ENCODE data around the gene ZNF384. TPM values are rescaled to one million over a fixed set of nuclear protein-coding genes. Genes with fewer than 3 reads are reported as not detected.
A peak's percentile ranks its signal among the peaks of the same experiment; 100 is the strongest.

The ZNF384 gene
- total RNA-seq, 1 donor from 2014 or later: 164 TPM

DNA sequence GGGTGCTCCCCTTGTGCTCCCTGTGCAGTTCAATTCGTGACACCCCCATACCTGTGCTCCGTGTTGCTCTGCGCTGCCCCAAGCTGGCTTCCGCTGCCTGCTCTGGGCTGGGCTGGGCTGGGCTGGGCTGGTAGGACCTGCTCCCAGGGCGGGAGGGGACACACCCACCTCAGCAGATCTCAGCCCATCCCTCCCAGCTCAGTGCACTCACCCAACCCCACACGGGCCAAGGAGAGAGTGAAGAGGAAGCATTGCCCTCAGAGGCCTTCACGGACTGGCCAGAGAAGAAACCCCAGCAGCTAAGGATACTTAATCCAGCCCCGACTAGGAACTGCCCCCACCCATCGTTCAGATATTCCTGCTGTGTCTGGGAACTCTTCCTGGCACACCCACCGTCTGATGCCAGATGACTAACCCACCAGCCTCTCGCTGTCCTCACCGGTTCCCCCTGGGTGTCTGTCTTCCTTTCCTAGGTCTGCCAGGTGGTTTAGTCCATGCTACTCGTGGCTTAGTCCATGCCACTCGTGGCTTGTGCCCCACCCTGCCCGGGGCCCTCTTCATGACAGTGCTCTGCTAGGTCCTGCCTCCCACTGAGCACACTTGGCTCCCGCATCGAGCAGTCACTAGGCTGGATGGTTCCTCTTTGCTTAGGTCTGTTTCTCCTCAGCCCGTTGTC is 53.2 kb downstream of the ZNF384 start, which contains the start of gene LPAR5:
Gene LPAR5 (minus strand): TSS at position 104 of the 676 bp plus-strand sequence. CDS start 14,711 bp downstream, outside the sequence.
- Mint-ChIP-seq H3K36me3 (ENCODE audit: insufficient read depth) (no peaks in the 10 kb centered on the region), H3K4me1 (ENCODE audit: low read depth) (peaks cover 5% of the 10 kb centered on the region), H3K9me3 (ENCODE audit: low read depth) (no peaks in the 10 kb centered on the region), H3K4me3 (ENCODE audit: low read depth) (no peak within 1 kb of the TSS), H3K27ac (no peak within 1 kb of the TSS), H3K27me3 (peaks cover 67% of the 10 kb centered on the region)
- TF ChIP-seq, protein P1, sequence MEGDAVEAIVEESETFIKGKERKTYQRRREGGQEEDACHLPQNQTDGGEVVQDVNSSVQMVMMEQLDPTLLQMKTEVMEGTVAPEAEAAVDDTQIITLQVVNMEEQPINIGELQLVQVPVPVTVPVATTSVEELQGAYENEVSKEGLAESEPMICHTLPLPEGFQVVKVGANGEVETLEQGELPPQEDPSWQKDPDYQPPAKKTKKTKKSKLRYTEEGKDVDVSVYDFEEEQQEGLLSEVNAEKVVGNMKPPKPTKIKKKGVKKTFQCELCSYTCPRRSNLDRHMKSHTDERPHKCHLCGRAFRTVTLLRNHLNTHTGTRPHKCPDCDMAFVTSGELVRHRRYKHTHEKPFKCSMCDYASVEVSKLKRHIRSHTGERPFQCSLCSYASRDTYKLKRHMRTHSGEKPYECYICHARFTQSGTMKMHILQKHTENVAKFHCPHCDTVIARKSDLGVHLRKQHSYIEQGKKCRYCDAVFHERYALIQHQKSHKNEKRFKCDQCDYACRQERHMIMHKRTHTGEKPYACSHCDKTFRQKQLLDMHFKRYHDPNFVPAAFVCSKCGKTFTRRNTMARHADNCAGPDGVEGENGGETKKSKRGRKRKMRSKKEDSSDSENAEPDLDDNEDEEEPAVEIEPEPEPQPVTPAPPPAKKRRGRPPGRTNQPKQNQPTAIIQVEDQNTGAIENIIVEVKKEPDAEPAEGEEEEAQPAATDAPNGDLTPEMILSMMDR (IDR thresholded peaks at IDR 0.05; ENCODE audit: unreplicated experiment): no peak
- no peak for DNase-seq (ENCODE audit: low spot score, unreplicated experiment)

- Mint-ChIP-seq H3K36me3 (ENCODE audit: insufficient read depth) (no peaks in the 10 kb centered on the region), H3K27ac (no peak overlapping the region), H3K27me3 (peaks cover 65% of the 10 kb centered on the region), H3K4me3 (ENCODE audit: low read depth) (no peak overlapping the region), H3K9me3 (ENCODE audit: low read depth) (no peaks in the 10 kb centered on the region), H3K4me1 (ENCODE audit: low read depth) (peaks cover 5% of the 10 kb centered on the region)
- no peak for DNase-seq (ENCODE audit: low spot score, unreplicated experiment)
- TF ChIP-seq, protein P1 (IDR thresholded peaks at IDR 0.05; ENCODE audit: unreplicated experiment): no peak
These were observed 53.8 kb downstream of the ZNF384 start for GRCh38 chr12:6635375-6635855.

DNA sequence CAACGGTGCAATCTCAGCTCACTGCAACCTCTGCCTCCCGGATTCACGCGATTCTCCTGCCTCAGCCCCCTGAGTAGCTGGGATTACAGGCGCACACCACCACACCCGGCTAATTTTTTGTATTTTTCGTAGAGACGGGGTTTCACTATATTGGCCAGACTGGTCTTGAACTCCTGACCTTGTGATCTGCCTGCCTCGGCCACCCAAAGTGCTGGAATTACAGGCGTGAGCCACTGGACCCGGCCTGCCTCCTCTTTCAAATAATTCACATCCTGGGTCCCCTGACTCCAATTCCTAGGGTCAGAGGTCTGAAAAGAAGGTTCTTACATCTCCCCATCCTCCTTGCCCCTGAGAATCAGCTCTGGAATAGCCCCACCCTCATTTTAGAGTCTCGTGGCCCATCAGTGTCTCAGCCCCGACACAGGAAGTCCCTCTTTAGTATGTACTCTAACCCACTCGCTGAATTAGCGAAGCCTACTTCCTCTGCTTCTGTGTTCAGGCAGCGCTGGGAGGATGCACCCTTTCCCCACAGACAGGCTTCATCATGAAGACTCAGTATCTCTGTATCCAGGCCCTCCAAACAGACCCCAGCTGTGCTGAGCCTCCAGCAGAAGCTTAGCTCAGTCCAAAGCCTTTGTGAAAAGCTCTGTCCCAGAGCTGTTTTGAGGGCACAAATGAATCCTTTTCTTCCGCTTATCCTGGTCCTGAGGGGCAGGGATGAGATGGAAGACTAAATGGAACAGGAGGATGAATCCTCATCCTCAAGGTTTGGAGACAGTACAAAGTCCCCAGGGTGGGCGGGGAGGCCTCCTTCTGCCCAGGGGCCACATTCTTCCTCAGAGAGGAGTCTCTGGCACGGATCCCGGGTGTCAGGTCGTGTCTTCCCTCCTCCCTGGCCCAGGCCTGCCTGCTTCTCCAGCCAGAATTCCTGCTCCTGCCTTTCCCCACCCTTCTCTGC is 56.9 kb downstream of the ZNF384 start:
- no peak overlapping the region for H3K4me3 Mint-ChIP-seq (ENCODE audit: low read depth)
- no peaks in the 10 kb centered on the region for H3K36me3 Mint-ChIP-seq (ENCODE audit: insufficient read depth)
- peak overlapping the region; percentile 70 for H3K27ac Mint-ChIP-seq
- H3K4me1 Mint-ChIP-seq (ENCODE audit: low read depth): peaks cover 5% of the 10 kb centered on the region
- no peaks in the 10 kb centered on the region for H3K9me3 Mint-ChIP-seq (ENCODE audit: low read depth)
- no peak for DNase-seq (ENCODE audit: low spot score, unreplicated experiment)
- TF ChIP-seq, protein P1 (IDR thresholded peaks at IDR 0.05; ENCODE audit: unreplicated experiment): no peak
- peaks cover 48% of the 10 kb centered on the region for H3K27me3 Mint-ChIP-seq

DNA sequence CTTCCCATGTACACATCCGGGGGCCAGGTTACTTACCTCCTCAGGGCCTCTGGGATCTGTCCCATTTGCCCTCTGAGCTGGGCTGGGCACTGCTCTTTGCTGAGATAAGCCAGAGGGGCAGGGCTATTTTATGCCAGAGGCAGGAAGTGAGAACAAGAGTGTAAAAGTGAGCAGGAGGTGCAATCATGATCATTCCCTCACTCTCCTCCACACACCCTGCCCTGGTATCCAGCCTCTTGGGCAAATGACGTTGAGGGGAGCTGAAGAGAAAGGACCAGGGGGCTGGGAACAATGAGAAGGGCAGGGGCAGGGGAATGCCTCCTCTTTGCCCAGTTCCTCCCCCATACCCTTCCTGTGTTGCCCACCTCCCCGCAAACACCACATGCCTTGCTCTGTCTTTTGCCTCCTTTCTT is 57.6 kb downstream of the ZNF384 start:
- TF ChIP-seq, protein P1 (IDR thresholded peaks at IDR 0.05; ENCODE audit: unreplicated experiment): no peak
- H3K36me3 Mint-ChIP-seq (ENCODE audit: insufficient read depth): no peaks in the 10 kb centered on the region
- H3K4me1 Mint-ChIP-seq (ENCODE audit: low read depth): peaks cover 5% of the 10 kb centered on the region
- H3K27me3 Mint-ChIP-seq: peaks cover 50% of the 10 kb centered on the region
- H3K9me3 Mint-ChIP-seq (ENCODE audit: low read depth): no peaks in the 10 kb centered on the region
- DNase-seq (ENCODE audit: low spot score, unreplicated experiment): no peak
- H3K4me3 Mint-ChIP-seq (ENCODE audit: low read depth): no peak overlapping the region
- H3K27ac Mint-ChIP-seq: no peak overlapping the region

- Mint-ChIP-seq H3K9me3 (ENCODE audit: low read depth) (no peaks in the 10 kb centered on the region), H3K27ac (no peak overlapping the region), H3K4me3 (ENCODE audit: low read depth) (no peak overlapping the region), H3K27me3 (peaks cover 45% of the 10 kb centered on the region), H3K36me3 (ENCODE audit: insufficient read depth) (no peaks in the 10 kb centered on the region), H3K4me1 (ENCODE audit: low read depth) (peaks cover 3% of the 10 kb centered on the region)
- no peak for DNase-seq (ENCODE audit: low spot score, unreplicated experiment)
- TF ChIP-seq, protein P1 (IDR thresholded peaks at IDR 0.05; ENCODE audit: unreplicated experiment): no peak
These were observed 58.4 kb downstream of the ZNF384 start for GRCh38 chr12:6630736-6631135.
